Epidermal melanocyte (primary cell): ENCODE results near the gene TSPAN18.

Experiments
- DNase-seq: peaks from one replicate; pipeline ENCODE4 v3.0.0; 2011; ENCODE audit warnings: low spot score; ENCODE audit not compliant: insufficient read length

TSPAN18 gene

GRCh38 chr11:44941259-44942021, 214.7 kb downstream of the TSPAN18 start:
- DNase-seq, result no peak

DNA sequence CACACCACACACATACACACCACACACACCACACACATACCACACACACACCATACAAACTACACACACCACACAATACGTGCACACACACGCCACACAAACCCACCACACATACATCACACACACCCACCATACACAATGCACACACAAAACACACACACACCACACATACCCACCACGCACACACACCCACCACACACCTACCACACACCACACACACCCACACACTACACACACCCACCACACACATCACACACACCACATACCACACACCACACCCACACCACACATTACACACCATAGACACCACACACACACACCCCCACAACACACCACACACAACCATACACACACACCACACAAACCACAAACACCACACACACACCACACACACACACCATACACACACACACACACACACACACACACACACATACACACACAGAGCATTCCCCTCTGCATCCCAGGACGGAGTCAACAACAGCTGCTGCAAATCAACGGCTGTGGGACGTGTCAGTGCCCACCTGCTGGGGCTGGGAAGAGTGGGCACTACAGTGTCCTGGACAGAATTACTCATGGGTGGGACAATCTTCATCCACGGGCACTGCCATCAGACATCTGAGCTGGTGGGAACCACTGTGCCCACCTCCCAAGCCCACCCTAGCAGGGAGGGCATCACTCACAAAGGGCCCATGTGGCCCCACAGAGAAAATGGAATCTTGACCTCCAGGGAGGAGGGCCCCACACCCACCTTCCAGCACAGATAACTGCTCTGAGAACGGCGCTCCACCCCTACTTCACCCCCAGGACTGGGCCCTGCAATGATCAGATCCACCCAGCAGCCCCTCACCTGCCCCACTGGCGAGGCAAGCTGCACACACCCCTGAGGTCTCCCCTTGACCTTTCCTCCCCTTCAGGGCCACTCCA, 215.5 kb downstream of the TSPAN18 start:
- DNase-seq, result no peak

DNA sequence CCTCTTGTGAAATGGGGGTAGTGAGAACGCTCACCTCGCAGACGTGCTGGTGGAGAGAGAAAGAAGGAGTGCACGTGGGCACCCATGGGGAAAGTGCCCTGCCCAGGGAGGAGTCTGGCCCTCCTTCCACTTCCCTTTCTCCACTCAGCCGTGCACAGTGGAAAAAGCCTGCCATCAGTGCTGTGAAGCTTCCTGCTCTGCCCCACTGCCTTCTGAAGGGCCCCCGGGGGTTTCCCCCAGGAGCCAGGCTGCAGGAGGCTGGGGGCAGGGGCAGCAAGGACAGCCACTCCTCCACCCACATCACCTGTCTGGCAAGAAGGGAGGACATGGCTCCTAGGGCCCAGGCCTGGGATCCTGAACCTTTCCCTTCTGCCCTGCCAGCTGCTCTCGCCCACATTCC, 216.4 kb downstream of the TSPAN18 start:
- no peak for DNase-seq

GRCh38 chr11:44943696-44944095, 216.9 kb downstream of the TSPAN18 start:
- DNase-seq, result no peak

DNA sequence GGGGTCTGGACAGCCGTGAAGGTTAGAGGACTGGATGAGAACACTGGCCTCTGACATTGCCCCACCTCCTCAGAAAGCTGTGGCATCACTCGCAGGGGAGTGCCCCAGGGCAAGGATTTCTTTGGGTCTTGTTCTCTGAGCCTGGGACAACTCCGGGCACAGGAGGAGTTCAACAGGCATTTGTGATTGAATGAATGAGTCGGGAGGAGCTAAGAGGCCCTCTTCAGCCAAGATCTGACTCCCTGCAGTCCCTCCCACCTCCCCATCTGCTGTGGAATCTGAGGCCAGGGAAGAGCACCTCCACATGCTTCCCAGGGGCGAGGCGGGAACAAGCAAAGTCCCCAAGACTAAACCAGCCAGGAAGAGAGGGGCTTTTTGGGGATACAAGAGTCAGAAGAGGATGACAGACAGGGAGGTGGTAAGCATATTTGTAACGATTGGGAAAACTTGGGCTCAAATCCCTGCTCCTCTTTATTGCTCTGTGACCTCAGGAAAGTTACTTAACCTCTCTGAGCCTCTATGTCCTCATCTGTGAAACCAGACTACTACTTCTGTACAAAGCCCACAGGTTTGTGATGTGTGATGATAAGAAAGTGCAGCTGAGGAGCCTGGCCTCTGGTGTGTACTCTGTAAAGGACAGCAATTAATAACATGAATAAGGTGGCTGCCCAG, 217.6 kb downstream of the TSPAN18 start:
- no peak for DNase-seq

DNA sequence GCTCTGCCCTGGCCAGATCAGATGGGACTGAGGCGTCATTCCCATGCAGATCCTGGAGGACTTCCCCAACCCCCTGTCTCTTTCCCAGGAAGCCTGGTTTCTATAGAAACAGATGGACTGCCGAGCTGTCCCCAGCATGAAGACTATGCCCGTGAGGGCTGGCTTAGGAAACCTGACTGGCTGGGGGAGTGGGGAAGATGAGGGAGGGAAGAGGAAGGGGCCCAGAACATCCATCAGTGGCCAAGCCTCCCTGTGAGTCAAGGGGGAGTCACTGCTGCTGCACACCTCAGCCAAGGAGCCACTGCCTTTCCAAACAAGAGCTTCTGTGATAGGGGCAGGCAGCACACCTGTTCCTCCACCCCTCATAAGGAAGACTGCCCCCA, 218.1 kb downstream of the TSPAN18 start:
- no peak for DNase-seq

DNA sequence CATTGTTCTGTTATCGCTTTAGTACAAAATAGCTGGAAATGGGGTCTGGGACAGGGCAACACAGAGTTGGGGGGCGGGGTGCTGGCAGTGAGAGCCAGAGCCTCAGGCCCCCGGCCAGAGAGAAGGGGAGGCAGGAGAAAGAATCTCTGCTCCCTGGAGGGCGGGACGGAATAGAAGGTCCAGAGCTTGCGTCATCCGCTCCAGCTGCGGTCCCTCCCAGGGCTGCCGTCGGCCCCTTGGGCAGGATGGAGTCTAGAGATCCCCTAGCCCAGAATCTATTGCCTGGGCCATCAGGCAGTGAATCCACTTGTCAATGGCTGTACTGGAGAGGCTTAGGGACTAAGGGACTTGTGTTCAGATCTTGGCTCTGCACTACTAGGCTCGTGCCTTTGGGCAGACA, 218.9 kb downstream of the TSPAN18 start:
- DNase-seq, result no peak

GRCh38 chr11:44946263-44946662, 219.5 kb downstream of the TSPAN18 start:
- DNase-seq, result no peak

DNA sequence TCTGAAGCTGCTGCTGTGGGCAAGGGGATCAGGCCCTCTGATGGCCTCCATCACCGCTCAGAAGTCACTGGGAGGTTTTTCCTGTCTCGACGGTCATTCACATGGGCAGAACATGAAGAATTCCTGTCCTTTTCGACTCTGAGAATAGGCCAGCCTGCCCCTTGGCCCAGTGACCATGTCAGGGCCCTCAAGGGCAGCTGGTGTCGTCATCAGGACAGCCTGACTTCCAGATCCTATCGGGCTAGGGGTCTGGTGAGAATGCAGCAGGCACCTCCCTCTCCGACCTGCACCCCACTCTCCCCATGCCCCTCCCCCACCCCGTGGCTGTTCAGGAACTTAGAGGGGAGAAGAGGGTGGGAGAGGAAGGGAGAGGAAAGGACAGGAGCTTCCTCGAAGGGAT, 220.4 kb downstream of the TSPAN18 start:
- no peak for DNase-seq

DNA sequence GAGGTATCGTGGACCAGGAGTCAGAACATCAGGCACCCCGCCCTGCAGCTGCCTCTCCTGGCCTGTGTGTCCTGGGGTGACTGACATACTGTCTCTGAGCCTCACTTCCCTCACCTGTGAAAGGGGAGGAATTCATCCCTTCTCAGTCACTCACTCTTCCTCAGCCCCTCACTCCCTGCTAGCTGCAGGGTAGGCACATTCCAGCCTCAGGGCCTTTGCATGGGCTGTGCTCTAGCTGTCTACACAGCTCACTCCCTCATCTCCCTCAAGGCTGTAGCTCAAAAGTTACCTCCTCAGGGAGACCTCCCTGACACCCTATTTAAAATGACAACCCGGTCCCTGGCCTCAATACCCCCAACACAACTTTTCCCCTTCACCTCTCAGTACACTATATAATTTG, 221.4 kb downstream of the TSPAN18 start:
- no peak for DNase-seq

DNA sequence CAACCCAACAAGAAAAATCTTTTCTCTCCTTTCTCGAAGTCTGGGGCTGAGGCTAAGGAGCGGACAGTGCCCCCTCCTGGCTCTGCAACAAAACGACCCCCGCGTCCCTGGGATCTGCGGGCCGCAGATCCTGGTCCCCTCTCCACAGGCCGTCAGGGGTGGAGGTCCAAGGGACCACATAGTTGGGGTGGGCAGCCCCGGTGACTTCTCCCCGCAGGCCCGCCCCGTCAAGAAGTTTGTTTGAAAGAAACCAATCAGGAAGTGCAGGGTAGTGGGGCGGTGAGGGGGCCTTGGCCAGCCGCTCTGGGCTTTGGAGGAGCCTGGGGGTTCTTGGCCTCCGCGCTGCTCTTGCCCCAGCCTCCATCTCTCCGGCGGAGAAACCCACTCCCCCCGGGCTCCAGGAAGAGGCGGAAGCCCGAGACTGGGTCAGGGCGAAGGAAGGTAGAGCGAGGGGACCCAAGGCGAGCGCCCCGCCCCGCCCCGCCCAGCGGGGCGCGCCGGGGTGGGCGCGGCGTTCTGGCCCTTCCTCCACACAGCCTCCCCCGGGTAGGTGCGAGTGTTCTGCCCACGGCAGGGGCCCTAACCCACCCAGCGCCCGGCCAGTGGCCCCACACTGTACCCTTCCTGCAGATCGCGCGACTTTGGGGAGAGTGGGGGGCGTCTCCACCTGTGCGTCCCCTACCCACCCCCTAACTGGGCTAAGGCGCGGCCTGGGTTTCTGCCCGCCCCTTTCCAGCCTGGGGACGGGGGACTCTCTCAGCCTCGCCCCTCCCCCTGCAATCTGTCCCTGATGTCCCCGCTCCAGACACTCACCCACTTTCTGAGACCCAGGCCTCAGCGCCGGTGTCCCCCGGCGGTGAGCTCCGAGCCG, 222.6 kb downstream of the TSPAN18 start:
- DNase-seq, result peak; percentile 46

- no peak for DNase-seq
These were observed 223.4 kb downstream of the TSPAN18 start for GRCh38 chr11:44950031-44950624.

DNA sequence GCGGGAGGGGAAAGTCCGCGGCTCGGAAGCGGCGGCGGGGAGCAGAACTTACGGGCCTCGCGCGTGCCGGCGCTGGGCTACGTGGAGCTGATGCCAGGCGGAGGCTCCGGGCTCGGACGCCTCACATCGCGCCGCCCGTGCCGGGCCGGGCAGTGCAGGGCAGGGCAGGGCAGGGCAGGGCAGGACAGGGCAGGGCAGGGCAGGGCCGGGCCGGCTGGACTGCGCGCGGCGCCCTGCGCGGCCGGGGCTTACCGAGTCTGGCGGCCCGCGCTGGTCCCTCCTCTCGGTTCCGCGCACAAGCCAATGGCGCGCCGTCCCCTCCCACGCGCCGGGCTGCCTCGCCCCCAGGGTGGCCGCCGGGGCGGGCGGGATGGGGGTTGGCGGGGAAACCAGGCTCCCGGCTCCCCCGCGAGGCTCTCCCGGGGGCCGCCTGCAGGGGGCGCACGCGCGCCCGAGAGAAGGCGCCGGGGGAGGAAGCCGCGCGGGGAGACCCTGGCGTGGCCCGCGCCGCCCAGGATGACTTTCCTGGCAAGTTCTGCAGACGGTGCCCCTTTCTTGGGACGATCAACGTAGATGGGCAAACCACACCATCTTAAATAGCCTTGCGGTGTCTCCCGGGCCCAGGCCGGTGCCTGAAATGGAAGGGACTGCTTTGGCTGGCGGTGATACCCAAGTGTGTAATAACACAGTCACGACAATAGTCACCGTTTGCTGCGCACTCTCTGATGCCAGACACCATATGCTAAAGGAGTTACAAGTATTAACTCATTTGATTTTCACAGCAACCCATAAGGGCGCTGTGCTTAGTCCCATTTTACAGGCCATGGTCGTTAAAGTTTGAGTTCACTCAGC, 224.1 kb downstream of the TSPAN18 start, which contains the start of gene TP53I11:
Gene TP53I11 (minus strand): TSS at position 259 of the 852 bp plus-strand sequence. CDS start 12,548 bp downstream, outside the sequence.
- DNase-seq, result peak; percentile 72

GRCh38 chr11:44952082-44952481, 225.3 kb downstream of the TSPAN18 start:
- no peak for DNase-seq

GRCh38 chr11:44952500-44953260, 225.9 kb downstream of the TSPAN18 start:
- no peak for DNase-seq

DNA sequence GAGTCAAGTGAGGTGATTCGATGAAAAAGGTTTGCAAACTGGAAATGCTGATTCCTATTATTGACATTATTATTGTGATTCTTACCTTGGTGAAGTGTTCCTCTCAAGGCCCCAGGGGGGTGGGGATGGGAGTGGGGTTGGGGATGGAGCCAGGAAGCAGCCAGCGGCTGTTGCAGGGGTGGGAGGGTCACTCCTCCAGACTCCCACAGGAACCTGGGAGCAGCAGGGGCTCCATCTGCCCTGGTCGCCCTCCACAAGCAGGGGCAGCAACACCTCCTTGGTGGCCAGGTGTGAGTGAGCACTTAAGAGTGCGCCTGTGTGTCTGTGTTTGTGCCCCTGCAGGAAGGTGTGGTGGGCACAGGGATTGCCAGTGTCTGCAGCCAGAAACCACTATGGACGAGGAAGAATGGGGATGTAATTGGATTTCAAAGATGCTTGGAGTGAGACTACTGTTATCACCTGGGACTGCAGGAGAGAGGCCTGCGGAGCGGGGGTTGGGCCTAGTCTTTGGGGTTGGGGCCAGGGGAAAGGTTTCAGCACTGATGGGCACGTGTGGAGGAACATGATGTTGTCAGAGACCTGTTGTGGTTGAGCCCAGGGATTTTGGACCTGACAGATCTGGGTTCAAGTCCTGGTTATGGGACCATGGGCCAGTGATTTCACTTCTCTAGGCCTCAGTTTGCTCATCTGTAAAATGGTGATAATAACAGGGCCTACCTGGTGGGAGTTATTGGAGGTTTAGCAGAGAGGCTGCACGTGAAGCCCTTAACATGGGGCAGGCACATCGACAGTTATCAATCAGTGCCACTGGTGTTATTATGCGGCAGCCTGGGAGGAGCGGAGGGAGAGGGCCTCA, 227.5 kb downstream of the TSPAN18 start:
- DNase-seq, result no peak

GRCh38 chr11:44955015-44955738, 228.4 kb downstream of the TSPAN18 start:
- DNase-seq, result no peak
